Muscle of leg (tissue), 11 donors: ENCODE results near the gene GRPEL1. TPM values are rescaled to one million over a fixed set of nuclear protein-coding genes. Genes with fewer than 3 reads are reported as not detected.

ENCODE experiments used
- DNase-seq: peaks from one replicate; pipeline ENCODE4 v3.0.0; 2013
- H3K27ac ChIP-seq: one replicate; pipeline ENCODE4 v1.5.1; 2013; ENCODE audit warnings: mild to moderate bottlenecking, low read length, control low read depth
- H3K27me3 ChIP-seq: one replicate; pipeline ENCODE4 v1.6.1; 2013; ENCODE audit warnings: low read length; ENCODE audit not compliant: control insufficient read depth, insufficient read depth
- H3K36me3 ChIP-seq: one replicate; pipeline ENCODE4 v1.6.1; 2013; ENCODE audit warnings: low read length; ENCODE audit not compliant: control insufficient read depth, insufficient read depth
- H3K4me1 ChIP-seq: one replicate; pipeline ENCODE4 v1.6.1; 2013; ENCODE audit warnings: low read length; ENCODE audit not compliant: control insufficient read depth, insufficient read depth
- H3K4me3 ChIP-seq: one replicate; pipeline ENCODE4 v1.5.1; 2013; ENCODE audit warnings: low read length, control low read depth
- H3K9me3 ChIP-seq: replicated peaks from 2 replicates; pipeline ENCODE4 v1.6.1; 2013; ENCODE audit warnings: low read depth, low read length; ENCODE audit not compliant: control insufficient read depth
- WGBS: methylation state at CpG from one replicate; pipeline ENCODE4 v1.1.5; 2013; ENCODE audit warnings: missing lambda C conversion rate; ENCODE audit not compliant: insufficient coverage; 5-methylcytosine and 5-hydroxymethylcytosine counted together
- polyA plus RNA-seq, 8 donors: library from polyadenylated mRNA; unstranded; fragments of 120-200 nt; gene quantifications; one replicate each; pipeline versions ENCODE4 v1.2.1 to v1.2.3, GENCODE V29; 2013; ENCODE audit warnings: inconsistent platforms in 1 of 8, low replicate concordance in 1 of 8; ENCODE audit not compliant: insufficient read length in 8 of 8, insufficient read depth in 1 of 8
- total RNA-seq: library from RNA; stranded (reverse); fragments of 120-200 nt; gene quantifications from one replicate; pipeline ENCODE4 v1.2.4, GENCODE V29; 2013

Gene GRPEL1
- total and polyA plus RNA-seq, 9 donors = 27.7 to 31.5 (median 30.0) TPM

DNA sequence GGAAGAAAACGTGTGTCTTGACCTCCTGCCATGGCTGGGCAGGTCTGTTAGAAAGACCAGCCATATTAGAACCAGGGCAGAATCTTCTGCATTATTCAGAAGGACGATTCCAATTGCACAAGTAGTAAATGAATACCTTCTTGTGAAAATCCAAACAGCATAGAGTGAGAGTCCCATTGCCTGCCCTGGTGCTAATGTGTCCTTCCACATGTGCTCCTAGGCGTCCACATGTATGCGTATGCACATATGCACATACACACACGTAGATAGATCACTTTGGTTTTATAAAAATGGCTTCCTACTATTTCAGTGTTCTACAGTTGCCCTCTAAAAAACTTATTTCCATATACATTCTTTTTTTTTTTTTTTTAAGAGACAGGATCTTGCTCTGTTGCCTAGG lies 10.2 kb upstream of the GRPEL1 start:
- H3K36me3 ChIP-seq = no peaks in the 10 kb centered on the region
- no peak overlapping the region for H3K27ac ChIP-seq
- 80% methylated on average over 4 of the region's 5 CpGs for WGBS
- DNase-seq = no peak
- no peaks in the 10 kb centered on the region for H3K9me3 ChIP-seq
- H3K27me3 ChIP-seq = peaks cover 6% of the 10 kb centered on the region
- H3K4me3 ChIP-seq = no peak overlapping the region
- peaks cover 32% of the 10 kb centered on the region for H3K4me1 ChIP-seq

DNA sequence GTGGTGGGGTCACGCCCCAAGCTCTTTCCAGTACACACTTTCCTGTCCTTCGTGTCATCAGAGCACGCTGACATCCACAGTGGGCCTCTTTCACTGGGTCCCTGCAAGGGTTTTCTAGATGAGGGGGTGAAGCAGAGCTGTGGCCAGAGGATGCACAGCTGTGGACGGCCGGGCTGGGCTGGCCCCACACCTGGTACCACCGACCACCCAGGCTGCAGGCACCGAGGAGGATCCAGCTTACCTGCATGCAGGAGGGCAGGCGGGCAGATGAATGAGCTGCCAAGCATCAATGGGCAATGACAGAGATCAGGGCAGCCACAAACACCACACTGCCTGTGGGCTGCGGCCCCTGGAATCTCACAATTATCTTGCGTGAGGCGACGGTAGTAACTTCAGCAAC lies 9.5 kb upstream of the GRPEL1 start:
- WGBS = 77% methylated on average over 9 of the region's 12 CpGs
- Histone ChIP-seq H3K27me3 (peaks cover 6% of the 10 kb centered on the region), H3K36me3 (no peaks in the 10 kb centered on the region), H3K9me3 (no peaks in the 10 kb centered on the region), H3K4me3 (no peak overlapping the region), H3K4me1 (peaks cover 32% of the 10 kb centered on the region), H3K27ac (no peak overlapping the region)
- no peak for DNase-seq

DNA sequence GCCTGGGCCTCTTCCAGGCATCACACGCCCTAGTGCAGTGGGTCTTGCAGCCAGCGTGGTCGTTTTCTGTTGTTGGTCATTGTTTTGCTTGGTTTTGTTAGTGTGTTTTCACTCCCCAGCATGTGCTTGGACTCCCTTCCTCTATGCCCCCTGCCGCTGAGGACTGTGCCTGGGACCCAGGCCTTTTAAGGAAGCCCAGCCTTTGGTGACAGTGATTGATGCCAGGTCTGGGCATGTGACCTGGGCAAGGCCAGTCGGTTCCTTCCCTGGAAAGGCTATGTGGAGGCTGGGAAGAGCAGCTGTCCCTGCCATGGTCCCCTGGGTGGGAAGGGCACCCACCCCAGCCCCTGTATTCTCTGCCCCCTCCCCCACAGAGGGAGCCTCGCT lies 8.8 kb upstream of the GRPEL1 start:
- Histone ChIP-seq H3K27ac (no peak overlapping the region), H3K36me3 (no peaks in the 10 kb centered on the region), H3K9me3 (no peaks in the 10 kb centered on the region), H3K4me1 (peaks cover 28% of the 10 kb centered on the region), H3K4me3 (no peak overlapping the region), H3K27me3 (peaks cover 2% of the 10 kb centered on the region)
- no peak for DNase-seq
- 67% methylated on average over 1 of the region's 6 CpGs for WGBS

DNA sequence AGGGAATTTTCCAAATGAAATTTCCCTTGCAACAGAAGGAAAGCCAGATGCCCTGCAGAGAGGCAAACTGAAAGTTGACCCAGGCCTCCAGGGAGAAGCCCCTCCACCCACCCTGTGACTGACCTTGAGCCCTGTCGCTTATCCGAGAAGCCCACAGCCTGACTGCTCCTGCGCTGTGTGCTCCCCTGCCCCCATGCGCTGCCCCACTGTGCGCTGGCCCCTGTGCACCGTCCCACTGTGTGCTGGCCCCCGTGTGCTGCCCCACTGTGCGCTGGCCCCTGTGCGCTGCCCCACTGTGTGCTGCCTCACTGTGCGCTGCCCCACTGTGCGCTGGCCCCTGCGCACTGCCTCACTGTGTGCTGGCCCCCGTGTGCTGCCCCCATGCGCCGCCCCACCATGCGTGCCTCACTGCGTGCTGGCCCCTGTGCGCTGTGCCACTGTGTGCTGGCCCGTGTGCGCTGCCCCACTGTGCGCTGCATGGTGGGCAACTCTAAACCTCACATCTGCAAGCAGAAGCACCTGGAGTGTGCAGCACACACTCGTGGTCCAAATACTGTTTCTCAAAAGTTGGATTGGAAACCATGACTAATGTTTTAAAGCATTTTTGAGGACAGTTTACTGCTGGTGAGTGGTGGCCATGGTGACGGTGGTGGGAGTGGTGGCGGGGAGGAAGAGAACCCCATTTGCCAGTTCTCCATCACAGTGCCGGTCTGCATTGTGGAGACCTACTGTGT lies 8.3 kb upstream of the GRPEL1 start:
- H3K9me3 ChIP-seq = no peaks in the 10 kb centered on the region
- no peak overlapping the region for H3K4me3 ChIP-seq
- 80% methylated on average over 24 of the region's 25 CpGs for WGBS
- H3K27me3 ChIP-seq = no peaks in the 10 kb centered on the region
- H3K4me1 ChIP-seq = peaks cover 27% of the 10 kb centered on the region
- no peaks in the 10 kb centered on the region for H3K36me3 ChIP-seq
- no peak overlapping the region for H3K27ac ChIP-seq
- DNase-seq = no peak

GRCh38 chr4:7074426-7074825 lies 6.6 kb upstream of the GRPEL1 start:
- H3K27ac ChIP-seq = peak overlapping the region; percentile 62
- 81% methylated on average over 9 of the region's 9 CpGs for WGBS
- H3K9me3 ChIP-seq = no peaks in the 10 kb centered on the region
- H3K4me3 ChIP-seq = no peak overlapping the region
- peak; percentile 85 for DNase-seq
- H3K27me3 ChIP-seq = no peaks in the 10 kb centered on the region
- H3K36me3 ChIP-seq = no peaks in the 10 kb centered on the region
- H3K4me1 ChIP-seq = peaks cover 29% of the 10 kb centered on the region

GRCh38 chr4:7073526-7074390 lies 5.9 kb upstream of the GRPEL1 start:
- DNase-seq = peak; percentile 66
- Histone ChIP-seq H3K4me1 (peaks cover 33% of the 10 kb centered on the region), H3K36me3 (no peaks in the 10 kb centered on the region), H3K27ac (peak overlapping the region; percentile 49), H3K27me3 (no peaks in the 10 kb centered on the region), H3K9me3 (no peaks in the 10 kb centered on the region), H3K4me3 (no peak overlapping the region)
- 74% methylated on average over 14 of the region's 18 CpGs for WGBS

- Histone ChIP-seq H3K9me3 (no peaks in the 10 kb centered on the region), H3K27ac (no peak overlapping the region), H3K36me3 (no peaks in the 10 kb centered on the region), H3K4me1 (peaks cover 35% of the 10 kb centered on the region), H3K27me3 (no peaks in the 10 kb centered on the region), H3K4me3 (no peak overlapping the region)
- WGBS = 90% methylated on average over 13 of the region's 14 CpGs
- no peak for DNase-seq
Measured at GRCh38 chr4:7073059-7073458, 5.2 kb upstream of the GRPEL1 start.

DNA sequence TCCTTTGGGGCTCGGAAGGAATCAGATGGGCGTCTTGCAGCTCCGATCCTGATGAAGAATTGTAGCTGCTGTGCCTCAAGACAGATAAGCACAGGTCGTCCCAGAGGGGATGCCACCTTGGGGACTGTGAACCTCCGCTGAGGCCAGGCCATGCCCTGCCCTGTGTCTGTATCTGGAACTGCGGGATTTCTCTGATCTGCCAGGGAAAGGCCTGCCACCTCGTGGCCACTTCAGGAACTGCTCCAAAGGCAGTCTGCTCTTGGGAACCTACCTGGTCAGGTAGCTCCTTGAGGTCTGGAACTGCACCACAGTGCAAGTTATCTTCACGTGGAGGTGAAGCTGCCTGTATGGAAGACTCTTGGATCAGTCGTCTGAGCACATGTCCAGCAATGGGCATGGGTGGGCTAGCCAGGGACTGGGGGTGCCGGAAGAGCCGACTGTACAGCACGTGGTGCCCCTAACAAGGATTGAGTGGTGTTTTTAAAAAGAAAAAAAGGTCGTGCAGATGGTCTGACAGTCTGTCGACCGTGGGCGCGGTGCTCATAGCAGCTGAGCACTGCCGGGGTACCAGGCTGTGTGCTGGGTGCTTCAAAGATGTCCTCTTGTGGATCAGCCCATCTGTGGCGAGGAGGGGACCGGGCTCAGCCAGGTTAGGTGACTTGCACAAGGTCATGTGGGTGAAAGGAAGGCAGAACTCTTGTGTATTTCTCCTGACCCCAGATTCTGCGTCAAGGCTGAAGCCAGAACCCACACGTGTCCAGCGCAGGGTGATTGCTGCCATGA lies 3.1 kb upstream of the GRPEL1 start:
- Histone ChIP-seq H3K27ac (no peak overlapping the region), H3K4me3 (no peak overlapping the region), H3K9me3 (no peaks in the 10 kb centered on the region), H3K27me3 (no peaks in the 10 kb centered on the region), H3K4me1 (peaks cover 38% of the 10 kb centered on the region), H3K36me3 (peaks cover 2% of the 10 kb centered on the region)
- peak; percentile 74 for DNase-seq
- 46% methylated on average over 23 of the region's 23 CpGs for WGBS

DNA sequence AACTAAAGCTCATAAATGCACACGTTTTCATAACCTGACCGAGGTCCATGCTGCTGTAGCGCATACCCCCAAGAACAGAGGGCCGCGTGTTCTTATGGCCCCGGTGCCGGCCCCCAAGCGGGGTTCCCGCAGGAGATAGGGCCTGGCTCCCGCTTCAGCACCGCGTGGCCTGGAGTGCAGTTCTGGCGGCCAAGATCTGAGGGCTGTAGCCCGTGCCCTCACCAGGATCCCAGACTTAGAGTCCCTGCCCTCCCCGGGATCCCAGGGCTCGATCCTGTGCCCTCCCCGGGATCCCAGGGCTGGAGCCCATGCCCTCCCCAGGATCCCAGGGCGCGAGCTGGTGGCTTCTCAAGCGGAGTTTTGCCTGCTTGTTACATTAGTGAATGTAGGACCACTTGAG lies 1.0 kb upstream of the GRPEL1 start:
- Histone ChIP-seq H3K27me3 (no peaks in the 10 kb centered on the region), H3K4me3 (peak overlapping the region; percentile 86), H3K9me3 (no peaks in the 10 kb centered on the region), H3K36me3 (peaks cover 7% of the 10 kb centered on the region), H3K27ac (peak overlapping the region; percentile 97), H3K4me1 (peaks cover 25% of the 10 kb centered on the region)
- WGBS = 8% methylated on average over 16 of the region's 20 CpGs
- DNase-seq = no peak
